Glutamatergic neuron (in vitro differentiated cells): ENCODE measurements around the gene NPW. TPM values are rescaled to one million over a fixed set of nuclear protein-coding genes. Genes with fewer than 3 reads are reported as not detected.
A peak's percentile ranks its signal among the peaks of the same experiment; 100 is the strongest.

Source experiments
- DNase-seq: peaks from one replicate; pipeline ENCODE4 v3.0.0; 2022
- H3K27ac Mint-ChIP-seq: one replicate; pipeline ENCODE4 v1.8.0; 2020; ENCODE audit warnings: mild to moderate bottlenecking, mixed read lengths, inconsistent platforms; ENCODE audit not compliant: unreplicated experiment
- H3K27me3 Mint-ChIP-seq: one replicate; pipeline ENCODE4 v1.8.0; 2020; ENCODE audit warnings: mild to moderate bottlenecking, moderate library complexity, mixed read lengths, inconsistent platforms; ENCODE audit not compliant: unreplicated experiment
- H3K36me3 Mint-ChIP-seq: one replicate; pipeline ENCODE4 v1.8.0; 2020; ENCODE audit warnings: mild to moderate bottlenecking, mixed read lengths, inconsistent platforms; ENCODE audit not compliant: unreplicated experiment
- H3K4me1 Mint-ChIP-seq: one replicate; pipeline ENCODE4 v1.8.0; 2020; ENCODE audit warnings: mild to moderate bottlenecking, low read depth, mixed read lengths, inconsistent platforms; ENCODE audit not compliant: unreplicated experiment
- H3K4me3 Mint-ChIP-seq: one replicate; pipeline ENCODE4 v1.8.0; 2020; ENCODE audit warnings: mild to moderate bottlenecking, mixed read lengths, inconsistent platforms; ENCODE audit not compliant: unreplicated experiment
- H3K9me3 Mint-ChIP-seq: one replicate; pipeline ENCODE4 v1.8.0; 2020; ENCODE audit warnings: mild to moderate bottlenecking, moderate library complexity, mixed read lengths, inconsistent platforms; ENCODE audit not compliant: unreplicated experiment
- total RNA-seq: library from RNA; stranded (reverse); fragmentation: NEBNext Ultra II Directional; extraction: Animal tissue kit (Norgen Biotek cat#: 25700); gene quantifications from one replicate; pipeline ENCODE4 v1.2.1, GENCODE V29; 2021; ENCODE audit not compliant: unreplicated experiment
- TF ChIP-seq, protein P1 (sequence below): fragments of 200-600 bp; sonication (generic); IDR thresholded peaks from one replicate; pipeline ENCODE4 v1.5.0; 2021; ENCODE audit not compliant: partially characterized antibody, unreplicated experiment

Gene NPW
- total RNA-seq, 1 donor from 2014 or later, result 0.91 TPM

DNA sequence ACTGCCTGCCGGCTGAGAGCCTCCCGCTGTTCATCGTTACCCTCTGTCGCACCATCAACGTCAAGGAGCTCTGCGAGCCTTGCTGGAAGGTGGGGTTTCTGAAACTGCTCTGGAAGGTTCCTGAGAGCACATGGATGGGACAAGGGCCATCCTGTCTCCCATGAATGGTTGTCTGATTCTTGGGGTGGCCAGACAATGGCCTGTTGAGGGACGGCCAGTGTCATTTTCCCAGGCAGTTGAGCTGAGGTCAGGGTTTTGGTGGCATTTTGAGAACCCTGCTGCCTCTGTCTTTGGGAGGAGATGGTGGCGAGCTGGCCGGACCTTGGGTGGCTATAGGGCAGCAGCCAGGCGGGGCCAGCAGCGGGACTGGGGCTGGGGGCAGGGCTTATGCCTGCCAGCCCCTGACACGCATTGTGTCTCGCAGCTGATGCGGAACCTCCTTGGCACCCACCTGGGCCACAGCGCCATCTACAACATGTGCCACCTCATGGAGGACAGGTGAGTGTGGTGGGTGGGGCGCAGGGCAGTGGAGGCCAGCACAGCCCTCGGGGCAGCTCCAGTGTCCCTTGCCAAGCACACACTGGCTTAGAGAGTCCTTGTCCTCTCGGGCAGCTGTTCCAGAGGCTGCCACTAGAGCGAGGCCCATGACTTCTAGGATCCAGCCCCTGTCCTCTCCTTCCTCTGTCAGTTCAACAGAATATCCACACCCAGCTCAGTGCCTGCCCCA lies 37.3 kb downstream of the NPW start:
- Mint-ChIP-seq H3K27ac (no peak overlapping the region), H3K9me3 (peaks cover 10% of the 10 kb centered on the region), H3K27me3 (peaks cover 7% of the 10 kb centered on the region), H3K36me3 (no peaks in the 10 kb centered on the region), H3K4me3 (peak overlapping the region; percentile 4), H3K4me1 (peaks cover 3% of the 10 kb centered on the region)
- TF ChIP-seq, protein P1, sequence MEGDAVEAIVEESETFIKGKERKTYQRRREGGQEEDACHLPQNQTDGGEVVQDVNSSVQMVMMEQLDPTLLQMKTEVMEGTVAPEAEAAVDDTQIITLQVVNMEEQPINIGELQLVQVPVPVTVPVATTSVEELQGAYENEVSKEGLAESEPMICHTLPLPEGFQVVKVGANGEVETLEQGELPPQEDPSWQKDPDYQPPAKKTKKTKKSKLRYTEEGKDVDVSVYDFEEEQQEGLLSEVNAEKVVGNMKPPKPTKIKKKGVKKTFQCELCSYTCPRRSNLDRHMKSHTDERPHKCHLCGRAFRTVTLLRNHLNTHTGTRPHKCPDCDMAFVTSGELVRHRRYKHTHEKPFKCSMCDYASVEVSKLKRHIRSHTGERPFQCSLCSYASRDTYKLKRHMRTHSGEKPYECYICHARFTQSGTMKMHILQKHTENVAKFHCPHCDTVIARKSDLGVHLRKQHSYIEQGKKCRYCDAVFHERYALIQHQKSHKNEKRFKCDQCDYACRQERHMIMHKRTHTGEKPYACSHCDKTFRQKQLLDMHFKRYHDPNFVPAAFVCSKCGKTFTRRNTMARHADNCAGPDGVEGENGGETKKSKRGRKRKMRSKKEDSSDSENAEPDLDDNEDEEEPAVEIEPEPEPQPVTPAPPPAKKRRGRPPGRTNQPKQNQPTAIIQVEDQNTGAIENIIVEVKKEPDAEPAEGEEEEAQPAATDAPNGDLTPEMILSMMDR, result no peak
- no peak for DNase-seq

DNA sequence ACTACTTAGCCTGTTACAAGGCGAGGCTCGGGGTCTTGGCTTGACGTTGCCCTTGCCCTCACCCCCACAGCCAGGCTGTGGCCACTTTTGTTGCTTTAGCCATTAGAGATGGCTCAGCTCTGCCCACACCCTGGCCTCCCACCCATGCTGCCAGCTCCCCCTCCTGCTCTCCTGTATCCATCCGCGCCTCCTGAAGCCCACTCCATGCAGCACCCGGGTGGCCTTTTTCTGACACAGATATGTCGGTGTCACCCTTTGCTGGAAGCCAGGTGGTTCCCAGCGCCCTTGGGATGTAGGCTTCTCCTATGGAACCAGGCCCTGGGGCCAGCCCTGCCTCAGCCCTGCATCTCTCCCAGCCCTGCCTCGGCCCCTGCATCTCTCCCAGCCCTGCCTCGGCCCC lies 37.9 kb downstream of the NPW start:
- peaks cover 3% of the 10 kb centered on the region for H3K4me1 Mint-ChIP-seq
- no peak overlapping the region for H3K27ac Mint-ChIP-seq
- H3K36me3 Mint-ChIP-seq, result no peaks in the 10 kb centered on the region
- peak overlapping the region; percentile 4 for H3K4me3 Mint-ChIP-seq
- DNase-seq, result no peak
- TF ChIP-seq, protein P1, result no peak
- peaks cover 11% of the 10 kb centered on the region for H3K9me3 Mint-ChIP-seq
- H3K27me3 Mint-ChIP-seq, result peaks cover 7% of the 10 kb centered on the region

DNA sequence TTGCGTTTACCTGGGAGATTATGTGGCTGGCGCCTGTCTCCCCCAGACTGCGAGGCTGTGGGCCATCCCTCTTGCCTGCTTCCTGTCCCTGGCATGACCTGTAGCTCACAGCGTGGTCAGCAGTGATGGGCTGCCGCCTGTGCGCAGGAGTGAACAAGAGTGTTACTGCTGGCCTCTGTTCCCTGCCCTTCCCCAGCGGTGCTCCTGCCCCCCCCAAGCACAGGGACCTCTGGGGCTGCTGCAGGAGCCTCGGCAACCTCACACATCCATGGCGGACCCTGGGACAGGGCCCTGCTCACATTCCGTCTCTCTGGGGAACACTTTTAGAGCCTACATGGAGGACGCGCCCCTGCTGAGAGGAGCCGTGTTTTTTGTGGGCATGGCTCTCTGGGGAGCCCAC lies 38.8 kb downstream of the NPW start:
- no peak overlapping the region for H3K27ac Mint-ChIP-seq
- TF ChIP-seq, protein P1, result no peak
- no peaks in the 10 kb centered on the region for H3K36me3 Mint-ChIP-seq
- H3K4me3 Mint-ChIP-seq, result peak overlapping the region; percentile 38
- no peak for DNase-seq
- H3K27me3 Mint-ChIP-seq, result peaks cover 7% of the 10 kb centered on the region
- peaks cover 10% of the 10 kb centered on the region for H3K9me3 Mint-ChIP-seq
- peaks cover 3% of the 10 kb centered on the region for H3K4me1 Mint-ChIP-seq

DNA sequence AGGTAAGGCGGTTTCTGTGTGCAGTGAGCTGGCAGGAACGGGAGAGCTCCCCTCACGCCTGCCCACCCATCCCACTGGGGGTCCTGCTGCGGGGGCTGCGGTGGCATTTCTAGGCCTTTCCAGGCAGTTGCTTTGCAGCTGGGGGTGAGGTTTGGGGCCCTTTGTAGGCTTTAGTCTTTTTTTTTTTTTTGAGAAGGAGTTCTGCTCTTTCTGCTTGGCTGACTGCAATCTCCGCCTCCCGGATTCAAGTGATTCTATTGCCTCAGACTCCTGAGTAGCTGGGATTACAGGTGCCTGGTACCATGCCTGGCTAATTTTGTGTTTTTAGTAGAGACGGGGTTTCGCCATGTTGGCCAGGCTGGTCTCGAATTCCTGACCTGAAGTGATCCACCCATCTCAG lies 39.3 kb downstream of the NPW start:
- TF ChIP-seq, protein P1, result no peak
- Mint-ChIP-seq H3K9me3 (peaks cover 15% of the 10 kb centered on the region), H3K4me3 (peak overlapping the region; percentile 38), H3K4me1 (peaks cover 3% of the 10 kb centered on the region), H3K27ac (no peak overlapping the region), H3K27me3 (peaks cover 7% of the 10 kb centered on the region), H3K36me3 (no peaks in the 10 kb centered on the region)
- DNase-seq, result no peak

DNA sequence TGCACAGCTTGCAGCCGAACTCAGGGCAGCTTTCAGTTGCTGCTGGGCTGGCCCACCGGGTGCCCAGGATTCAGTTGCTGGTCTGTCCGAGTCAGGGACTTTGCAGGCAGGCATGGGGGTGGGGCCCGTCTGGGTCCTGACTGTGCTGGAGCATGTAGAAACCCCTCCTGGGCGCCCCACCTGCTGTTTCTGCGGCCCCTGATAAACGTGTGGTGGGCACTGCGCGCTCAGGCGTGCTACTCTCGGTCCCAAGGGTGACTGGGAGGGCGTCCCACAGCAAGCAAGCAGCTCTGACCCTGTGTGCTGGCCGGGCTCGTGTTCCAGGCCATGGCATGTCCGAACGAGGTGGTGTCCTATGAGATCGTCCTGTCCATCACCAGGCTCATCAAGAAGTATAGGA lies 40.8 kb downstream of the NPW start:
- H3K36me3 Mint-ChIP-seq, result no peaks in the 10 kb centered on the region
- H3K4me1 Mint-ChIP-seq, result peaks cover 3% of the 10 kb centered on the region
- H3K27ac Mint-ChIP-seq, result no peak overlapping the region
- TF ChIP-seq, protein P1, result no peak
- H3K9me3 Mint-ChIP-seq, result peaks cover 13% of the 10 kb centered on the region
- DNase-seq, result no peak
- peak overlapping the region; percentile 38 for H3K4me3 Mint-ChIP-seq
- H3K27me3 Mint-ChIP-seq, result peaks cover 7% of the 10 kb centered on the region
